Subcutaneous adipose tissue (tissue), 4 donors: ENCODE data around the gene TTLL11. TPM values are rescaled to one million over a fixed set of nuclear protein-coding genes. Genes with fewer than 3 reads are reported as not detected.

Experiments
- total RNA-seq, 4 donors: library from RNA; depleted of rRNA; stranded (reverse); fragments of >200 nt; gene quantifications; one replicate each; pipeline ENCODE4 v1.1.0, GENCODE V29; 2016
- TF ChIP-seq, protein P1 (sequence below): fragments of 450-650 bp; IDR thresholded peaks from one replicate; pipeline ENCODE4 v1.5.1; 2016; ENCODE audit warnings: low read depth, mild to moderate bottlenecking, control low read depth, antibody characterized with exemption, moderate library complexity

Gene TTLL11
- total RNA-seq, 4 donors from 2014 or later: 4.4 to 8.7 (median 6.4) TPM

DNA sequence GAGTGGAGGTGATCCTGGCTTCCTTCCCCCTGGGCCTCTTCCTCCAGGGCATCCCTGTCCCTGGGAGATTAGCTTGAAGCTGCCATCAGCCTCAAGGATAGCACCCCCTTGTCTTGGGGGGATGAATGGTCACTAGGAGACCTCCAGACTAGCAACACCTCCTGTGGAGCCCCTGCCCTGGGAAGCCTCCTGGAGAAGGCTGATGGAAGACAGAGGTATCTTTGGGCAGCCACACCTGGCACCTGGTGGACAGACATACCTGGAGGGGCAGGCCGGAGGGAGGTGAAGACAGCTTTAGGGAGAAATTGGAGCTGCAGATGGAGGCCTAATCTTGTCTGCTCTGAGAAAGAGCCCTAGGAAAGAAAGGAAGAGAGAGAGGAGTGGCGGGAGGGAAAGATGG, 9.0 kb upstream of the TTLL11 start:
- TF ChIP-seq, protein P1, sequence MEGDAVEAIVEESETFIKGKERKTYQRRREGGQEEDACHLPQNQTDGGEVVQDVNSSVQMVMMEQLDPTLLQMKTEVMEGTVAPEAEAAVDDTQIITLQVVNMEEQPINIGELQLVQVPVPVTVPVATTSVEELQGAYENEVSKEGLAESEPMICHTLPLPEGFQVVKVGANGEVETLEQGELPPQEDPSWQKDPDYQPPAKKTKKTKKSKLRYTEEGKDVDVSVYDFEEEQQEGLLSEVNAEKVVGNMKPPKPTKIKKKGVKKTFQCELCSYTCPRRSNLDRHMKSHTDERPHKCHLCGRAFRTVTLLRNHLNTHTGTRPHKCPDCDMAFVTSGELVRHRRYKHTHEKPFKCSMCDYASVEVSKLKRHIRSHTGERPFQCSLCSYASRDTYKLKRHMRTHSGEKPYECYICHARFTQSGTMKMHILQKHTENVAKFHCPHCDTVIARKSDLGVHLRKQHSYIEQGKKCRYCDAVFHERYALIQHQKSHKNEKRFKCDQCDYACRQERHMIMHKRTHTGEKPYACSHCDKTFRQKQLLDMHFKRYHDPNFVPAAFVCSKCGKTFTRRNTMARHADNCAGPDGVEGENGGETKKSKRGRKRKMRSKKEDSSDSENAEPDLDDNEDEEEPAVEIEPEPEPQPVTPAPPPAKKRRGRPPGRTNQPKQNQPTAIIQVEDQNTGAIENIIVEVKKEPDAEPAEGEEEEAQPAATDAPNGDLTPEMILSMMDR: no peak

DNA sequence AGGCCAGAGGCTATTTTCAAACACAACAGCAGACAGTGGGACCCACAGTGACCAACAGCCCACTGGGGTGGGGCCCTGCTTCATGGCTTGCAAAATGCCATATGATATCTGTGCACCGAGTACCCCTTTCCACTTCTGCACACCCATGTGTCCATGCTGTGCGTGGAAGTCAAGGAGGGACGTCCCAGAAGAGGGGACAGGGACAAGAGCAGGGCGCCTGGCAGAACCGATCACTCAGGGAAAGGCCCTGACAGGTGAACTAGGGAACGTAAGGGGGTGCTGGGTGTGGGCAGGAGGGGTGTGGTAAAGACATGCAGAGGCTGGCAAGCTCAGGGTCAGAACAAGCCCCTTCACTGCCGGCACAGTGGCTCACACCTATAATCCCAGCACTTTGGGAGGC, 7.6 kb upstream of the TTLL11 start:
- TF ChIP-seq, protein P1: no peak

DNA sequence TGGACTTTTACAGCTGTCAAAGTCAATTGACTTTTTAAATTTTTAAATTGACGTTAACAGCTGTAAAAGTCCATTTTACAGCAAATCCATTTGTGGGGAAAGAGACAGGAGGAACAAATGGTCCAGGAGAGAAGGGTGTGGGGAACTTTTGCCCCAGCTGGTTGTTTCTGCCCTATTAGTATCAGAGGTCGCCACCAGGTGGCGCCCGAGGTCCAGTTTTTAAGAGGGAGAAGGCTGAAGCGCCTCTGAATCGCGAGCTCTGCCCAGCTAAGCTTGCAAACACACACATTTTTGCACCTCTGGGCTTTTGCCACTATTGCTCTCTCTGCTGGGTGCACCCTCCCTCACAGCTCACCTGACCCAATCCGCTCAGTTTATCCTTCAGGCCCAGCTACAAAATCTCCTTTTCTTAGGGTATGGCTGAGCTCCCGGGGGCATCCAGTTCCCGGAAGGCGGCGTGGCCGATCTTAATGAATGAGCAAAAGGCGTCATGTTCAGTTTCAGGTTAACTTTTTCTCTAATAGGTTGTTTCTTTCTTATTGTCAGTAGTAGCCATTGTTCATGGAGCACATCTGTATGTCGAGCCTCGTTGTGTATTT, 6.3 kb upstream of the TTLL11 start:
- TF ChIP-seq, protein P1: no peak

GRCh38 chr9:122097679-122098315, 4.7 kb upstream of the TTLL11 start:
- TF ChIP-seq, protein P1: no peak

- TF ChIP-seq, protein P1: no peak
Measured at GRCh38 chr9:122096620-122097415, 3.7 kb upstream of the TTLL11 start.

GRCh38 chr9:122095010-122095767, 2.1 kb upstream of the TTLL11 start:
- TF ChIP-seq, protein P1: no peak
